NT2/D1 (cell line): ENCODE results near the gene TMEM170B.

ENCODE experiments used
- YY1 ChIP-seq: IDR thresholded peaks from 2 replicates; pipeline ENCODE4 v1.6.1; 2011; ENCODE audit not compliant: insufficient read length, insufficient read depth
- ZNF274 ChIP-seq: IDR thresholded peaks from 2 replicates; pipeline ENCODE4 v1.6.1; 2011; ENCODE audit warnings: mild to moderate bottlenecking, low read depth, low read length

DNA sequence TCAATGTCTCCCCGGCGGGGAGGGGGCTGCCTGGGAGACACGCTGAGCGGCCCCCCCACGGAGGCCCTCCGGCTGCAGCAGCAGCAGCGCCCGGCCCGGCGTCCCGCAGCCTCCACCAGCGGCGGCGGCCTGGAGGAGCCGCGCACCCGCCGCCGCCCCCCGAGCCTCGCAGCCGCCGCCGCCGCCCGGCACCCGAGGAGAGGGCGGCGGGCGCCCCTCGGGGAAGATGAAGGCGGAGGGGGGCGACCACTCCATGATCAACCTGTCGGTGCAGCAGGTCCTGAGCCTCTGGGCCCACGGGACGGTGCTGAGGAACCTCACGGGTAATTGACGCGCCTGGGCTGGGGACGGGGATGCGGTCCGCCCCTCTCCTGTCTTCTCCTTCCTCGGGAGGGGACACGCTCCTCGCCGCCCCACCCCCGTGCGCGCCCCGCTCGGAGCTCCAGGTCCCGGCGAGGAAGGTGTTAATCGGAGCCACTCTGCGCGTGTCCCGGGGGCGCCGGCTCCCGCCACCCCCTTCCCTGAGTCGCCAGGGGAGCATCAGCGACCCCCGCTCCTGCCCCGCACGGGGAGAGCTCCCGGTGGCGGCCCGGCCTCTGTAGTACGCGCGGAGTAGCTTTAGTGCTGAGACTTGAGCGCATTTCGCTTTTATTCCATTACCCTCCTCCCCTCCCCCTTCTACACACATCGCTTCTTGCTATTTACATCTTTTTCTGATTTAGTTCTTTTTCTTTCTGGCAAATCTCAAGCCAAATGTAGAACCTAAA lies 686 bp downstream of the TMEM170B start:
- TF ChIP-seq YY1 = no peak
- TF ChIP-seq ZNF274 = no peak
